ENCODE data around the gene HSD17B14.

- TF ChIP-seq PHF20 (CRISPR knock-in tag; IDR thresholded peaks at IDR 0.05) (no peak), RAD21 (CRISPR knock-in tag; IDR thresholded peaks at IDR 0.05) (peak; percentile 60; the same call in 1 of the 2 replicates), RNF2 (conservative IDR thresholded peaks at IDR 0.05; ENCODE audit: low read depth) (no peak), TBP (CRISPR knock-in tag; IDR thresholded peaks at IDR 0.05) (no peak), TBX3 (IDR thresholded peaks at IDR 0.05; ENCODE audit: borderline replicate concordance) (no peak), ZBTB46 (CRISPR knock-in tag; IDR thresholded peaks at IDR 0.05; ENCODE audit: borderline replicate concordance) (no peak), SAP130 (CRISPR knock-in tag; IDR thresholded peaks at IDR 0.05; ENCODE audit: low read depth) (0 out of 2 replicates have a peak, but pooled peaks have one; percentile 29), POLR2AphosphoS5 (IDR thresholded peaks at IDR 0.05; ENCODE audit: low read depth, low read length) (no peak), MEIS2 (CRISPR knock-in tag; IDR thresholded peaks at IDR 0.05) (no peak), ZNF180 (CRISPR knock-in tag; IDR thresholded peaks at IDR 0.05; ENCODE audit: borderline replicate concordance, low read depth) (no peak)
These were observed 51.8 kb downstream of the HSD17B14 start for GRCh38 chr19:48784527-48784926.

All from HepG2 (cell line).